Measurements from ENCODE around the gene SRRM2. TPM values are rescaled to one million over a fixed set of nuclear protein-coding genes. Genes with fewer than 3 reads are reported as not detected.

Gene SRRM2
- total RNA-seq, result 251 TPM
- long read RNA-seq, partial matches to known transcripts, result 15 of 39 reads
- long read RNA-seq, other reads (novel, unspliced or antisense), result 20 of 39 reads

DNA sequence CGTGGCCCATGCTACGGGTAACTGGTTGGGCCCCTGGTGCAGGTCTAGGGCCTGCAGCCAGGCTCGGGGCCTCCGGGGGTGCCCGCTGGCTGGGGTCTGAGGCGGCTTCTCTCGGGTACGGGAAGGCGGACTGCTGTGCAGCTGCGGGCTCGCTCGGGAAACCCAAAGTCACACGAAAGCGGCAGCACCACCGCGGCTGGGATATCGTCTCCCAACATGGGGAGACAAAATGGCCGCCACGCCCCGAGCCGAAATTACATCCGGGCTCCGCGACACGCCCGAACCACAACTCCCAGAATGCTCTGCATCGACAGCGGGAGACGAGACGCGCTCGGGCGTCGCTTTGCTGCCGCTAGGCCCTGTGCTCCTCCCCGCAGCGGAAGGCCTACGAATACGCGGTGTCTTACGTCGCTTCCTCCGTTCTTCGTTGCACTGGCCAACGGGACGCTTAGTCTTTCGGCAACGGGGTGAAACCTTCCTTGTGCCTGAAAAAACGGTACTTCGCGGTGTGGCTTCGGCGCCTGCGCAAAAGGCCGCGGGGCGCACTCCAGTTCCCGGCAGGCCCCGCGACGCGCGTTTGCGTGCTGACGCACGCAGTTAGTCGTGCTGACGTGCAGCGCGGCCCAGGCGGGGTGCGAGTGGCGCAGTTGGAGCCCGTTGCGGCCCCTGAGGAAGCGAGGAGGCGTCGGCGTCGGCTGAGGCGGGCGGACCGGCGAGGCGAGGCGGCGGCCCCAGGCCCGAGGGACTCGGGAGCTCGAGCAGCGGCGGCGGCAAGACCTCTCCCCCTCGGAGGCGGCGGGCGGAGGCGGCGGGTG is at the start of gene SRRM2:
Gene SRRM2 (plus strand): TSS at position 604 of the 815 bp plus-strand sequence. CDS start 3,727 bp downstream, outside the sequence.
- Histone ChIP-seq H3K36me3 (peaks cover 4% of the 10 kb centered on the region), H3K27ac (replicated peaks) (peak within 1 kb of the TSS; percentile 99), H3K27me3 (ENCODE audit: low read depth) (no peaks in the 10 kb centered on the region), H3K4me1 (peaks cover 59% of the 10 kb centered on the region), H3K4me3 (peak within 1 kb of the TSS; percentile 82), H3K9me3 (replicated peaks) (no peaks in the 10 kb centered on the region)
- TF ChIP-seq, protein P1, sequence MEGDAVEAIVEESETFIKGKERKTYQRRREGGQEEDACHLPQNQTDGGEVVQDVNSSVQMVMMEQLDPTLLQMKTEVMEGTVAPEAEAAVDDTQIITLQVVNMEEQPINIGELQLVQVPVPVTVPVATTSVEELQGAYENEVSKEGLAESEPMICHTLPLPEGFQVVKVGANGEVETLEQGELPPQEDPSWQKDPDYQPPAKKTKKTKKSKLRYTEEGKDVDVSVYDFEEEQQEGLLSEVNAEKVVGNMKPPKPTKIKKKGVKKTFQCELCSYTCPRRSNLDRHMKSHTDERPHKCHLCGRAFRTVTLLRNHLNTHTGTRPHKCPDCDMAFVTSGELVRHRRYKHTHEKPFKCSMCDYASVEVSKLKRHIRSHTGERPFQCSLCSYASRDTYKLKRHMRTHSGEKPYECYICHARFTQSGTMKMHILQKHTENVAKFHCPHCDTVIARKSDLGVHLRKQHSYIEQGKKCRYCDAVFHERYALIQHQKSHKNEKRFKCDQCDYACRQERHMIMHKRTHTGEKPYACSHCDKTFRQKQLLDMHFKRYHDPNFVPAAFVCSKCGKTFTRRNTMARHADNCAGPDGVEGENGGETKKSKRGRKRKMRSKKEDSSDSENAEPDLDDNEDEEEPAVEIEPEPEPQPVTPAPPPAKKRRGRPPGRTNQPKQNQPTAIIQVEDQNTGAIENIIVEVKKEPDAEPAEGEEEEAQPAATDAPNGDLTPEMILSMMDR (IDR thresholded peaks at IDR 0.05; ENCODE audit: borderline replicate concordance), result no peak
- intact Hi-C loops (cut with micrococcal nuclease), result no loop called here
- DNase-seq, result peak; percentile 96

GRCh38 chr16:2702871-2703745 is 49.3 kb upstream of the SRRM2 start:
- intact Hi-C loops (cut with micrococcal nuclease), result no loop called here
- Histone ChIP-seq H3K4me1 (peaks cover 28% of the 10 kb centered on the region), H3K27me3 (ENCODE audit: low read depth) (no peaks in the 10 kb centered on the region), H3K4me3 (no peak overlapping the region), H3K36me3 (peaks cover 80% of the 10 kb centered on the region), H3K27ac (replicated peaks) (peak overlapping the region; percentile 73), H3K9me3 (replicated peaks) (no peaks in the 10 kb centered on the region)
- peak; percentile 66 for DNase-seq
- TF ChIP-seq, protein P1 (IDR thresholded peaks at IDR 0.05; ENCODE audit: borderline replicate concordance), result no peak

- no peak overlapping the region for H3K4me3 ChIP-seq
- TF ChIP-seq, protein P1 (IDR thresholded peaks at IDR 0.05; ENCODE audit: borderline replicate concordance), result no peak
- no peaks in the 10 kb centered on the region for H3K27me3 ChIP-seq (ENCODE audit: low read depth)
- peaks cover 80% of the 10 kb centered on the region for H3K36me3 ChIP-seq
- no peaks in the 10 kb centered on the region for H3K9me3 ChIP-seq (replicated peaks)
- peaks cover 28% of the 10 kb centered on the region for H3K4me1 ChIP-seq
- no peak for DNase-seq
- peak overlapping the region; percentile 73 for H3K27ac ChIP-seq (replicated peaks)
- intact Hi-C loops (cut with micrococcal nuclease), result no loop called here
These were observed 48.1 kb upstream of the SRRM2 start for GRCh38 chr16:2704166-2704982.

- DNase-seq, result no peak
- Histone ChIP-seq H3K27me3 (ENCODE audit: low read depth) (no peaks in the 10 kb centered on the region), H3K4me1 (peaks cover 28% of the 10 kb centered on the region), H3K27ac (replicated peaks) (no peak overlapping the region), H3K4me3 (no peak overlapping the region), H3K36me3 (peaks cover 74% of the 10 kb centered on the region), H3K9me3 (replicated peaks) (no peaks in the 10 kb centered on the region)
- TF ChIP-seq, protein P1 (IDR thresholded peaks at IDR 0.05; ENCODE audit: borderline replicate concordance), result no peak
- intact Hi-C loops (cut with micrococcal nuclease), result no loop called here
These were observed 47.5 kb upstream of the SRRM2 start for GRCh38 chr16:2704983-2705275.

DNA sequence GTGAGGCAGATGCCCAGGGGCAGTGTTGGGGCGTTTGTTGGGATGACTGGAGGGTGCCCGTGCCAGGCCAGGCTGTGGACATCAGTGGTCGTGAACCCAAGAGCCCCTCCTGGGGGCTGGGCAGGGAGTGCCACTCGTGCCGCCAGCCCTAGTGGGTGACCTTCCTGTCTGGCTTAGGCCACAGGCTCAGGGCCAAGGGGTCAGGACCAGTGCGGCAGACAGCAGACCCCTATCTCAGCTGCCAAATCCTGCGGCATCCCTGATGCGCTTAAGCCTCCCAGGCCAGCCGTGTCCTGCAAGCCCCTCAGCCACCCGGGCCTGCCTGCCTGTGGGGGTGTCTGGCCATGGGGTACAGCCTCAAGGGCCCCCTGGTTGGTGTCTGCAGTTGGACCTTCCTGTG is 47.1 kb upstream of the SRRM2 start:
- no peak for DNase-seq
- H3K9me3 ChIP-seq (replicated peaks), result no peaks in the 10 kb centered on the region
- H3K4me1 ChIP-seq, result peaks cover 28% of the 10 kb centered on the region
- TF ChIP-seq, protein P1 (IDR thresholded peaks at IDR 0.05; ENCODE audit: borderline replicate concordance), result no peak
- peaks cover 70% of the 10 kb centered on the region for H3K36me3 ChIP-seq
- intact Hi-C loops (cut with micrococcal nuclease), result no loop called here
- no peak overlapping the region for H3K27ac ChIP-seq (replicated peaks)
- no peaks in the 10 kb centered on the region for H3K27me3 ChIP-seq (ENCODE audit: low read depth)
- no peak overlapping the region for H3K4me3 ChIP-seq
